ENCODE measurements around the gene TOB1.

TOB1 gene

GRCh38 chr17:50816771-50817751 lies 49.1 kb downstream of the TOB1 start:
- Histone ChIP-seq H3K9me3 (ENCODE audit: insufficient read depth, low read length) (no peaks in the 10 kb centered on the region), H3K79me2 (ENCODE audit: insufficient read depth, low read length) (no peaks in the 10 kb centered on the region), H3K4me2 (ENCODE audit: low read depth, low read length, poor library complexity, severe bottlenecking) (no peak overlapping the region), H3K9me2 (replicated peaks; ENCODE audit: insufficient read depth, low read length) (no peaks in the 10 kb centered on the region), H3F3A (ENCODE audit: insufficient read depth) (no peaks in the 10 kb centered on the region), H3K4me3 (ENCODE audit: insufficient read depth, low read length, poor library complexity, severe bottlenecking) (no peak overlapping the region), H3K9ac (ENCODE audit: low read length) (no peak overlapping the region), H3K36me3 (ENCODE audit: low read length) (no peaks in the 10 kb centered on the region), H3K27ac (ENCODE audit: low read depth, low read length) (no peak overlapping the region), H4K20me1 (ENCODE audit: low read depth, low read length) (no peaks in the 10 kb centered on the region), H2AFZ (ENCODE audit: low read depth, low read length, severe bottlenecking) (no peak overlapping the region), H3K27me3 (ENCODE audit: low read length) (no peaks in the 10 kb centered on the region)
- TF ChIP-seq CTCF (IDR thresholded peaks at IDR 0.05; ENCODE audit: insufficient read depth, low read length, poor library complexity, severe bottlenecking): peak; percentile 90
- TF ChIP-seq EZH2phosphoT487 (conservative IDR thresholded peaks at IDR 0.05; ENCODE audit: low read length): no peak

DNA sequence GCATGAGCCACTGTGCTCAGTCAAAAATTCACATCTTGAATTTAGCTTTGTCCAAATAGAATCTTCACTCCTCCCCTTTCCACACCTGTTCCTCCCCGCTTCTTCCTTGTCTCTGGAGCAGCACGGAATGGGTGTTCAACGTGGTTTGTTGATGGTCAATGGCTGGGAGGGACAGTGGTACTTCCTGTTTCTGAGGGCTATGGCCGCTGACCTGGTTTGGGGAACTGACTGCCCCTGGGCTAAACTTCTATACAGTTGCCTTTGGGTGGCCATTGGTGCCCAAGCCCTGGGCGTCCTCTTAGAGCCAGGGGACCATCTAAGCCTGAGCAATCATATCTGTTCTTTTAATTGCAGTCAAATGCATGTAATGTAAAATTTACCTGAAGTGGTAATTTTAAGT lies 49.9 kb downstream of the TOB1 start:
- no peaks in the 10 kb centered on the region for H3K27me3 ChIP-seq (ENCODE audit: low read length)
- no peaks in the 10 kb centered on the region for H3K9me2 ChIP-seq (replicated peaks; ENCODE audit: insufficient read depth, low read length)
- H3K4me2 ChIP-seq (ENCODE audit: low read depth, low read length, poor library complexity, severe bottlenecking): no peak overlapping the region
- TF ChIP-seq CTCF (IDR thresholded peaks at IDR 0.05; ENCODE audit: insufficient read depth, low read length, poor library complexity, severe bottlenecking) (no peak), EZH2phosphoT487 (conservative IDR thresholded peaks at IDR 0.05; ENCODE audit: low read length) (no peak)
- H3K9me3 ChIP-seq (ENCODE audit: insufficient read depth, low read length): no peaks in the 10 kb centered on the region
- H3K36me3 ChIP-seq (ENCODE audit: low read length): no peaks in the 10 kb centered on the region
- no peak overlapping the region for H3K9ac ChIP-seq (ENCODE audit: low read length)
- H3F3A ChIP-seq (ENCODE audit: insufficient read depth): no peaks in the 10 kb centered on the region
- no peak overlapping the region for H3K4me3 ChIP-seq (ENCODE audit: insufficient read depth, low read length, poor library complexity, severe bottlenecking)
- H4K20me1 ChIP-seq (ENCODE audit: low read depth, low read length): no peaks in the 10 kb centered on the region
- H3K79me2 ChIP-seq (ENCODE audit: insufficient read depth, low read length): no peaks in the 10 kb centered on the region
- H2AFZ ChIP-seq (ENCODE audit: low read depth, low read length, severe bottlenecking): no peak overlapping the region
- no peak overlapping the region for H3K27ac ChIP-seq (ENCODE audit: low read depth, low read length)

DNA sequence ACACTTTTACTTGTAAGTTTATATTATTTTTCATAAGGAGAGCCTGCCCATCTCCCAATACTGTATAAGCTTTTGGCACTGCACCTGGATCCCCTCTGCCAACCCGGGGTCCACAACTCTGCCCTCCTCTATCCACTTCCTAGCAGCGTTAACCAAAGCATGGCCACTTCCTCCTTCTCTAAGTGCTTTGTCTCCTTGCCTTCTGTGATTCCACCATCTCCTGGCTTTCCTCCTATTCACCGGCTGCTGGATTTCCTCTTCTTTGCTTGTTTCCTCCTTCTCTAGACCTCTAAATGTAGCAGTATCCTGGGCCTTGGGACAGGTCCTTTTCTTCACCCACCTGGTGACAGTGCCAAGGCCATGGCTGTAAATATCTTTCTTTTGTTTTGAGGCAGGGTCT lies 50.8 kb downstream of the TOB1 start:
- no peak overlapping the region for H3K4me2 ChIP-seq (ENCODE audit: low read depth, low read length, poor library complexity, severe bottlenecking)
- no peak overlapping the region for H3K9ac ChIP-seq (ENCODE audit: low read length)
- no peak overlapping the region for H2AFZ ChIP-seq (ENCODE audit: low read depth, low read length, severe bottlenecking)
- H3F3A ChIP-seq (ENCODE audit: insufficient read depth): no peaks in the 10 kb centered on the region
- no peaks in the 10 kb centered on the region for H3K9me2 ChIP-seq (replicated peaks; ENCODE audit: insufficient read depth, low read length)
- H3K9me3 ChIP-seq (ENCODE audit: insufficient read depth, low read length): no peaks in the 10 kb centered on the region
- H3K36me3 ChIP-seq (ENCODE audit: low read length): no peaks in the 10 kb centered on the region
- H3K27ac ChIP-seq (ENCODE audit: low read depth, low read length): no peak overlapping the region
- no peaks in the 10 kb centered on the region for H4K20me1 ChIP-seq (ENCODE audit: low read depth, low read length)
- no peak overlapping the region for H3K4me3 ChIP-seq (ENCODE audit: insufficient read depth, low read length, poor library complexity, severe bottlenecking)
- no peaks in the 10 kb centered on the region for H3K27me3 ChIP-seq (ENCODE audit: low read length)
- no peak for TF ChIP-seq CTCF (IDR thresholded peaks at IDR 0.05; ENCODE audit: insufficient read depth, low read length, poor library complexity, severe bottlenecking)
- TF ChIP-seq EZH2phosphoT487 (conservative IDR thresholded peaks at IDR 0.05; ENCODE audit: low read length): no peak
- H3K79me2 ChIP-seq (ENCODE audit: insufficient read depth, low read length): no peaks in the 10 kb centered on the region

Data from SU-DHL-6 (cell line).